Activated CD4-positive, alpha-beta T cell treated with anti-CD3 and anti-CD28 coated beads, Interleukin-2, amount 10 ng/mL, durations not matched to agents 7 days and 5 days (primary cell): ENCODE results near the gene KRTAP29-1. TPM values are rescaled to one million over a fixed set of nuclear protein-coding genes. Genes with fewer than 3 reads are reported as not detected.

Experiments
- total RNA-seq, 2 experiments: library from RNA; stranded (reverse); gene quantifications; one replicate each; pipeline ENCODE4 v1.2.3, GENCODE V29; 2021

Gene KRTAP29-1
- total RNA-seq, 2 experiments from 2014 or later = not detected

Other genes with a start within 250 kb of the KRTAP29-1 start
- gene KRTAP2-2, start 247.6 kb downstream of the KRTAP29-1 start, total RNA-seq = not detected
- gene KRTAP2-3, start 242.7 kb downstream of the KRTAP29-1 start, total RNA-seq = not detected
- not detected for gene KRTAP2-4, start 237.0 kb downstream of the KRTAP29-1 start, total RNA-seq
- gene KRTAP4-7, start 218.7 kb downstream of the KRTAP29-1 start, total RNA-seq = not detected
- not detected for gene KRTAP4-8, start 204.7 kb downstream of the KRTAP29-1 start, total RNA-seq
- gene KRTAP4-16, start 200.6 kb downstream of the KRTAP29-1 start, total RNA-seq = not detected
- gene KRTAP4-9, start 197.5 kb downstream of the KRTAP29-1 start, total RNA-seq = not detected
- not detected for gene KRTAP4-11, start 184.5 kb downstream of the KRTAP29-1 start, total RNA-seq
- gene KRTAP4-12, start 178.7 kb downstream of the KRTAP29-1 start, total RNA-seq = not detected
- gene KRTAP4-6, start 162.3 kb downstream of the KRTAP29-1 start, total RNA-seq = not detected
- gene KRTAP4-5, start 153.0 kb downstream of the KRTAP29-1 start, total RNA-seq = not detected
- gene KRTAP4-4, start 142.1 kb downstream of the KRTAP29-1 start, total RNA-seq = not detected
- not detected for gene KRTAP4-3, start 134.6 kb downstream of the KRTAP29-1 start, total RNA-seq
- not detected for gene KRTAP4-2, start 124.6 kb downstream of the KRTAP29-1 start, total RNA-seq
- gene KRTAP4-1, start 117.9 kb downstream of the KRTAP29-1 start, total RNA-seq = not detected
- gene KRTAP9-1, start 113.0 kb downstream of the KRTAP29-1 start, total RNA-seq = not detected
- not detected for gene KRTAP9-2, start 76.2 kb downstream of the KRTAP29-1 start, total RNA-seq
- gene KRTAP9-3, start 70.4 kb downstream of the KRTAP29-1 start, total RNA-seq = not detected
- gene KRTAP9-8, start 64.9 kb downstream of the KRTAP29-1 start, total RNA-seq = not detected
- not detected for gene KRTAP9-4, start 53.2 kb downstream of the KRTAP29-1 start, total RNA-seq
- gene KRTAP9-9, start 47.5 kb downstream of the KRTAP29-1 start, total RNA-seq = not detected
- not detected for gene KRTAP9-6, start 37.5 kb downstream of the KRTAP29-1 start, total RNA-seq
- not detected for gene KRTAP9-7, start 27.2 kb downstream of the KRTAP29-1 start, total RNA-seq
- gene KRTAP16-1, start 6.5 kb upstream of the KRTAP29-1 start, total RNA-seq = under 1 TPM in 1 of 2 experiments, not detected in 1; 0.12 TPM
- gene KRTAP17-1, start 12.9 kb upstream of the KRTAP29-1 start, total RNA-seq = not detected
- not detected for gene KRT33A, start 48.0 kb upstream of the KRTAP29-1 start, total RNA-seq
- gene KRT33B, start 67.0 kb upstream of the KRTAP29-1 start, total RNA-seq = not detected
- gene KRT34, start 79.5 kb upstream of the KRTAP29-1 start, total RNA-seq = not detected
- not detected for gene KRT31, start 94.8 kb upstream of the KRTAP29-1 start, total RNA-seq
- not detected for gene KRT37, start 121.7 kb upstream of the KRTAP29-1 start, total RNA-seq
- gene KRT38, start 138.1 kb upstream of the KRTAP29-1 start, total RNA-seq = not detected
- not detected for gene KRT32, start 164.5 kb upstream of the KRTAP29-1 start, total RNA-seq
- not detected for gene KRT35, start 178.3 kb upstream of the KRTAP29-1 start, total RNA-seq
- gene KRT36, start 187.1 kb upstream of the KRTAP29-1 start, total RNA-seq = not detected
- not detected for gene KRT13, start 202.8 kb upstream of the KRTAP29-1 start, total RNA-seq
- not detected for gene KRT15, start 216.0 kb upstream of the KRTAP29-1 start, total RNA-seq
- not detected for gene KRT19, start 225.5 kb upstream of the KRTAP29-1 start, total RNA-seq